Sigmoid colon (tissue), 4 donors: Measurements from ENCODE around the gene CHCHD4.

Source experiments
- POLR2A ChIP-seq, 2 donors: fragments of 450-650 bp; IDR thresholded peaks; one replicate each; pipeline ENCODE4 v1.6.1; 2016; ENCODE audit warnings: antibody characterized with exemption in 2 of 2, mild to moderate bottlenecking in 2 of 2, moderate library complexity in 2 of 2
- POLR2AphosphoS5 ChIP-seq, 4 donors: sonication (generic); formaldehyde crosslinking; IDR thresholded peaks; one replicate each; pipeline ENCODE4 v1.6.1; 2017; ENCODE audit warnings: antibody characterized with exemption in 4 of 4
- TF ChIP-seq, protein P1 (sequence below), 4 experiments: fragments of 450-650 bp in 3 of 4; fragments of 200-600 bp in 1 of 4; IDR thresholded peaks; one replicate each; pipeline ENCODE4 v1.5.1; 2016 to 2019; ENCODE audit warnings: antibody characterized with exemption in 4 of 4, mild to moderate bottlenecking in 3 of 4, moderate library complexity in 2 of 4

- TF ChIP-seq, protein P1, sequence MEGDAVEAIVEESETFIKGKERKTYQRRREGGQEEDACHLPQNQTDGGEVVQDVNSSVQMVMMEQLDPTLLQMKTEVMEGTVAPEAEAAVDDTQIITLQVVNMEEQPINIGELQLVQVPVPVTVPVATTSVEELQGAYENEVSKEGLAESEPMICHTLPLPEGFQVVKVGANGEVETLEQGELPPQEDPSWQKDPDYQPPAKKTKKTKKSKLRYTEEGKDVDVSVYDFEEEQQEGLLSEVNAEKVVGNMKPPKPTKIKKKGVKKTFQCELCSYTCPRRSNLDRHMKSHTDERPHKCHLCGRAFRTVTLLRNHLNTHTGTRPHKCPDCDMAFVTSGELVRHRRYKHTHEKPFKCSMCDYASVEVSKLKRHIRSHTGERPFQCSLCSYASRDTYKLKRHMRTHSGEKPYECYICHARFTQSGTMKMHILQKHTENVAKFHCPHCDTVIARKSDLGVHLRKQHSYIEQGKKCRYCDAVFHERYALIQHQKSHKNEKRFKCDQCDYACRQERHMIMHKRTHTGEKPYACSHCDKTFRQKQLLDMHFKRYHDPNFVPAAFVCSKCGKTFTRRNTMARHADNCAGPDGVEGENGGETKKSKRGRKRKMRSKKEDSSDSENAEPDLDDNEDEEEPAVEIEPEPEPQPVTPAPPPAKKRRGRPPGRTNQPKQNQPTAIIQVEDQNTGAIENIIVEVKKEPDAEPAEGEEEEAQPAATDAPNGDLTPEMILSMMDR (IDR thresholded peaks at IDR 0.05) = no peak
- TF ChIP-seq POLR2AphosphoS5 (IDR thresholded peaks at IDR 0.05) (no peak), POLR2A (IDR thresholded peaks at IDR 0.05) (no peak)
Observed at GRCh38 chr3:14126017-14126886, 1.6 kb upstream of the CHCHD4 start.
